ENCODE results near the gene AFP. TPM values are rescaled to one million over a fixed set of nuclear protein-coding genes. Genes with fewer than 3 reads are reported as not detected.

AFP gene
- total RNA-seq, 4 donors from 2014 or later, result not detected

GRCh38 chr4:73438582-73439215, 2.7 kb downstream of the AFP start:
- H3K9me3 ChIP-seq, result no peaks in the 10 kb centered on the region
- TF ChIP-seq CTCF (IDR thresholded peaks at IDR 0.05), result no peak
- no peak for TF ChIP-seq EP300 (IDR thresholded peaks at IDR 0.05)
- TF ChIP-seq POLR2A (IDR thresholded peaks at IDR 0.05), result no peak
- no peak for DNase-seq (ENCODE audit: low spot score in 2 of 2)
- no peak overlapping the region for H3K27ac ChIP-seq
- WGBS, 2 donors, result 72 to 74% methylated on average over 2 of the region's 2 CpGs
- no peaks in the 10 kb centered on the region for H3K27me3 ChIP-seq
- no peaks in the 10 kb centered on the region for H3K4me1 ChIP-seq
- no peak overlapping the region for H3K4me3 ChIP-seq
- no peaks in the 10 kb centered on the region for H3K36me3 ChIP-seq

GRCh38 chr4:73439445-73439844, 3.4 kb downstream of the AFP start:
- no peak overlapping the region for H3K4me3 ChIP-seq
- 77 to 87% methylated on average over 2 of the region's 2 CpGs for WGBS, 2 donors

GRCh38 chr4:73439991-73440390, 4.0 kb downstream of the AFP start:
- DNase-seq (ENCODE audit: low spot score in 2 of 2), result no peak
- Histone ChIP-seq H3K9me3 (no peaks in the 10 kb centered on the region), H3K36me3 (no peaks in the 10 kb centered on the region), H3K27me3 (no peaks in the 10 kb centered on the region), H3K4me3 (no peak overlapping the region), H3K27ac (no peak overlapping the region), H3K4me1 (no peaks in the 10 kb centered on the region)
- WGBS, 2 donors, result 80 to 87% methylated on average over 3 of the region's 3 CpGs
- TF ChIP-seq CTCF (IDR thresholded peaks at IDR 0.05) (no peak), POLR2A (IDR thresholded peaks at IDR 0.05) (no peak), EP300 (IDR thresholded peaks at IDR 0.05) (no peak)

More at GRCh38 chr4:73439445-73439844, 3.4 kb downstream of the AFP start:
- Histone ChIP-seq H3K27ac (no peak overlapping the region), H3K9me3 (no peaks in the 10 kb centered on the region), H3K36me3 (no peaks in the 10 kb centered on the region), H3K4me1 (no peaks in the 10 kb centered on the region), H3K27me3 (no peaks in the 10 kb centered on the region)
- no peak for DNase-seq (ENCODE audit: low spot score in 2 of 2)
- TF ChIP-seq EP300 (IDR thresholded peaks at IDR 0.05), result no peak
- TF ChIP-seq CTCF (IDR thresholded peaks at IDR 0.05), result no peak
- TF ChIP-seq POLR2A (IDR thresholded peaks at IDR 0.05), result no peak

- no peaks in the 10 kb centered on the region for H3K27me3 ChIP-seq
- 86 to 89% methylated on average over 3 of the region's 3 CpGs for WGBS, 2 donors
Observed at GRCh38 chr4:73440653-73441052, 4.6 kb downstream of the AFP start.

More at GRCh38 chr4:73440653-73441052, 4.6 kb downstream of the AFP start:
- no peak overlapping the region for H3K27ac ChIP-seq
- no peaks in the 10 kb centered on the region for H3K36me3 ChIP-seq
- TF ChIP-seq CTCF (IDR thresholded peaks at IDR 0.05) (no peak), POLR2A (IDR thresholded peaks at IDR 0.05) (no peak), EP300 (IDR thresholded peaks at IDR 0.05) (no peak)
- no peaks in the 10 kb centered on the region for H3K4me1 ChIP-seq
- DNase-seq (ENCODE audit: low spot score in 2 of 2), result no peak
- H3K4me3 ChIP-seq, result no peak overlapping the region
- H3K9me3 ChIP-seq, result no peaks in the 10 kb centered on the region
